ENCODE data around the gene KCNQ2.

KCNQ2 gene

GRCh38 chr20:63369024-63369530 is 103.4 kb downstream of the KCNQ2 start:
- DNase-seq (ENCODE audit: low spot score): no peak

GRCh38 chr20:63368151-63368550 is 104.3 kb downstream of the KCNQ2 start:
- no peak for DNase-seq (ENCODE audit: low spot score)

- DNase-seq (ENCODE audit: low spot score): no peak
Observed at GRCh38 chr20:63367446-63368055, 104.9 kb downstream of the KCNQ2 start.

DNA sequence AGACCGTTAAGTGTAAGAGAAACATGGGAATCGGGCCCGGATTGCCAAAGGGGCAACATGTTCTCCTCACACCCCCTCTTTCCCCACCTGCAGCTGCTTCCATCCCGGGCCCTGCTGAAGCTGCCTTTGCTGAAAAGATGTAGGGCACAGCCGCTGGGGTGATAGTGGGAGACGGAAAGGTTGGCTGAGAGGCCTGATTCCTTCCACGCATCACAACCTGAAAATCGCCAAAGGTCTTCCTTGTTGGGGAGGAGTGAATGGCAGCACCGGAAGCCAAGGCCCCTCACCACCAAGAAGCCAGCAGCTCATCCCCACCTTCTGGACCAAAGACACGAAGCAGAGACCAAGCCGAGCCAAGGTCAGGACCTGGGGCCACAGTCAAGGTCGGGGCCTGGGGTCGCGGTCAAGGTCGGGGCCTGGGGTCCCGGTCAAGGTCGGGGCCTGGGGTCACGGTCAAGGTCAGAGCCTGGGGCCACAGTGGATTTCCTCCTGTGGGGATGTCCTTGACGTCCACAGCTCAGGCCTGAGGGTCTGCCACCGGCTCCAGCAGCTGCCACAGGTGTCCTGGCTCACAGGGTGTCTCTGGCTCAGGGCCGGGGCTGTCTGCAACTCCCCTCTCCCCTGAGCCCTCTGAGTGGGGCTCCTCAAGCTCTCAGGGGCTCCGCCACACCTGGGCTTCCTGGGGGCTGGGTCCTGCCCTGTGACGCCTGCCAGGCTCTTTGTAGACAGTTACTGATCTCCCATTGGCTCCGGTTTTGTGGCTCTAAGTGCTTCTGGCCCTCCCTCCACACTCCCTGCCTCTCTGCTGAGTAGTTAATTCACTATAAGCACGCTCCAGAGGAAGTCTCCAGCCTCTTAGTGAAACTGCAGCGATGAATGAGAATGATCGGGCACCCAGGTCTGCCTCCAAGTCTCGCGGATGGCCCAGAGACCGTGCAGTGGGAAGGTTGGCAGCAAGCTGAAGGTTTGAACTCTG is 105.8 kb downstream of the KCNQ2 start:
- no peak for DNase-seq (ENCODE audit: low spot score)

DNA sequence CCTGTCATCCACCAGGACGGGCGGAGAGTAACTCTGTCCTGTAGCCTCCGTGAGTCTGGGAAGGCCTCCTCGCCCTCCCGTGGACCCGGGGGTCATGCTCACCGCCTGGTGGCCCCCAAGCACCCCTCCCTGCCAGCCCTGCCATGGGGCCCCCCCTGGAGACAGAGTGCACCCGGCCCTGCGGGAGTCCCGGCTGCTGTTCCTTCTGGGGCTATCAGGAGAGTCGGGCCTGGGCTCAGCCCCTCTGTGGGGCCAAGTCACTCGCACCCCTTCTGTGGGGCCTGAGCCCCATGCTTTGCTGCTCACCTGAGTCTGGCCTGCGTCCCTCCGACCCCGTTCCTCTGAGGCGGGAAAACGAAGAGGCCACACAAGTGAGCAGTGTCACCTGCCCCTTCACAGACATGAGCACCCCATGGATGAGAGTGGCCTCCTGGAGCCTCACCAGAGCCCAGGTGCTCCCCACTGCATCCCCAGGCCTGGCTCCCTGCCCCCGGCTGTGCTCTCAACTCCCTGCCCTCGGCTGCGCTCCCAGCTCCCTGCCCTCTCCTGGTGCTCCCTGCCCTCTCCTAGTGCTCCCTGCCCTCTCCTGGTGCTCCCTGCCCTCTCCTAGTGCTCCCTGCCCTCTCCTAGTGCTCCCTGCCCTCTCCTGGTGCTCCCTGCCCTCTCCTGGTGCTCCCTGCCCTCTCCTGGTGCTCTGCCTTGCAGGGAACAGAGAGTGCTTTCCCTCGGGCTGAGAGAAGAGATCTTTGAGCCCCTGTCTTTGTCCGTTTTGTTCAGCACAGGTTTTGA is 106.7 kb downstream of the KCNQ2 start:
- no peak for DNase-seq (ENCODE audit: low spot score)

GRCh38 chr20:63364801-63365585 is 107.5 kb downstream of the KCNQ2 start:
- DNase-seq (ENCODE audit: low spot score): no peak

GRCh38 chr20:63363981-63364561 is 108.4 kb downstream of the KCNQ2 start:
- DNase-seq (ENCODE audit: low spot score): no peak

DNA sequence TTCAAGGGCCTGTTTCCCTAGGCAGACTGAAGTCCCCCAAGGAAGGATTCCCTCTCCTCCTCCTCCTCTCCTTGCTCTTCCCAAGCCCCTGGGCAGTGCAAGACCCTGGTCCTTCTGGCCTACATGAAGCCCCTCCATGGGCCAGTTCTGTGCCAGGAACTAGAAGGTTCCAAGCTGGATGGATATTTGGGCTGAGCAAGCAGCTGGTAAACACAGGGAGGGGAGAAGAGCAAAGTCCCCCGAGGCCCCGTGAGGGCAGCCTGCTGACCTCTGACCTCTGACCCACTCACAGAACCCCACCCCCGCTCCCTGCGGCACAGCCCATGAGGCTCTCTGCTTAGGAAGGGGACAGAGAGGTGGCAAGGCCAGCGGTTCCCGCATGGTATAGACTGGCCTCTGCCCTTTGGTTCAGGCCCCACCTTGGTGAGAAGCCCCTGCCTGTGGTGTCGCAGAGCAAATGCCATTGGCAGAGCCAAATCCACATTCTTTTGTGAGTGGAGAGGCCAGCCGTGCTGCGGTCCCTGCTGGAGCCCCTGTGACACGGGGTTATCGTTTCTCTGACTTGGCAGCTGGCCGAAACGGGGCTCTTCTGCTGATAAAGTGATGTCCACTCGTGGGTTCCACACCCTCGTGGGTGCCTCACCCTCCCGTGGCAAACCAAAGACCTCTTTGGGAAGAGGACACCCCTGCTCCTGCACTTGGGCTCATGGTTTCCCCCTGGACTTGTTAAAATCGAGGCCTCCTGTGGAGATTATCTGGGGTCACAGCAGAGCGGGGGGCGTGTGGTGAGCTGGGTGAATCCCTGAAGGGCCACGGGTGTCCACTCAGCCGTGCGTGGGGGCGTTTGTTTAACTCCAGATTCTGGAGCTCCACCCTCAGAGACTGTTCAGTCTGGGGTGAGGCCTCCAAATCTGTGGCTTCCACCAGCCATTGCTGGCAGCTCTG is 109.2 kb downstream of the KCNQ2 start:
- DNase-seq (ENCODE audit: low spot score): no peak

DNA sequence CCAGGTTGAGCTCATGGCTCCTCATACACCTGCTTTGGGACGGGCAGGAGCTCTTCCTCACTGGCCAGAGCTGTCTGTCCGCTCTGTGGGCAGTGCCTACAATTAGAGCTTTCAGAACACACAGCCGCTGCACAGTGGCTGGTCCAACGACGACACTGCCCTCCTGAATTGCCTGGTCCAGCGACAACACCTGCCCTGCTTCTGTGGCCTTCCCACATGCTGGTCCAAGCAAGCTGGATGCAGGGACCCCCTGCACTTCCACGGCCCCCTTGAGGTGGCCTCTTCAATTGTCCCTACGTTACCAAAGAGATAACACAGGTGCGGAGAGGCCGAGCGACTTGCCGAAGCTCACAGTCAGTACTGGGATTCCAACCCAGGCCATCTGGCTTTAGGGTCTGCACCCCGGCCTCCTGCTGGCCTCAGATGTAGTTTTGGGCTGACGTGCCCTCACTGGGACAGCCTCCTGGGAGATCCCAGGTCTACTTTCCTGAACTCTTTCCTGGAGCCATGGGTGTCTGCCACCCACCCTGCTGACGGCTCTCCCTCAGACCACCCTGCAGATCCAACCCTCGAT is 109.9 kb downstream of the KCNQ2 start:
- no peak for DNase-seq (ENCODE audit: low spot score)

DNA sequence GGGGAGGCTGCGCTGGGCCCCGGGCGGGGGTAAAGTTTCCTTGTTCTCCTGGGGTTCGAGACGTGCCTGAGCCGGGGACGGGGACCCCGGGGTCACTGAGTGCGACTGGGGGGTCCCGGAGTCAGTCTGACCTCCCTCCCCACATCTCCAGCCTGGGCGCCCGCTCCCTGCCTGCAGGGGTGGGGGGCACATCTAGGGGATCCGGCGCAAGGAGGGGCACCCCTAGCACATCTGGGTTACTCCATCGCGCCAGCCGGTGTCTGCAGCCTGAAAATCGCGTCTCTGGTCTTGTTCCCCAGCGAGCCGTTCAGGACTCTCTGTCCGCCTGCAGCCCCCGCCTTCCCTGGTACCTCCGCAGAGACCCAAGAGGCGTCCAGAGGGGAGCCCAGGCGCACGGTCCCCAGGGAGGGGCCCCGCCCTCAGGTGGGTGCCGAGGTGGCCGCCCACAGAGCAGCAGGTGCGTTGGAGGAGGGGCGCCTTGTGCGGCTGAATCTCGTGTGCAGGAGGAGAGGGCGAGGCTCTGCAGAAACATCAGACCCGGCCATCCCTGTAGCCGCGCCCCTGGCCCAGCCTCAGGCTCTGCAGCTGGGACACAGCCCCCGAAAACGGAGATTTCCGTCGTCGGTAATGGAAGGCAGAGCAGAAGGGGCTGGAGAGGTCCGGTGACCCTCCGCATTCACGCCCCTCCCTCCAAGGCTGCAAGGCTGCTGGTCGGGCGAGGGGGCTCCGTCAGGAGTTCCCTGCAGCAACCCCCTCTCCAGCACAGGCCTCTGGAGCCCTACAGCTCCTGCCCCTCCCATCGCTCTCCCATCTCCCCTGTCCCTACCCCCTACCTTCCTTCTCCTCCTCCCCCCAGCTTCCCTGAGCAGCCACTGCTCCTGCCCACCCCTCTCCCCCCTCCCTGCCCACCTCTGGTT is 110.7 kb downstream of the KCNQ2 start:
- no peak for DNase-seq (ENCODE audit: low spot score)

GRCh38 chr20:63360850-63361518 is 111.5 kb downstream of the KCNQ2 start, which contains the start of gene CHRNA4:
TSS of gene CHRNA4 (minus strand) at chr20:63361349. CDS start at chr20:63361165, 184 bp downstream.
- DNase-seq (ENCODE audit: low spot score): no peak

DNA sequence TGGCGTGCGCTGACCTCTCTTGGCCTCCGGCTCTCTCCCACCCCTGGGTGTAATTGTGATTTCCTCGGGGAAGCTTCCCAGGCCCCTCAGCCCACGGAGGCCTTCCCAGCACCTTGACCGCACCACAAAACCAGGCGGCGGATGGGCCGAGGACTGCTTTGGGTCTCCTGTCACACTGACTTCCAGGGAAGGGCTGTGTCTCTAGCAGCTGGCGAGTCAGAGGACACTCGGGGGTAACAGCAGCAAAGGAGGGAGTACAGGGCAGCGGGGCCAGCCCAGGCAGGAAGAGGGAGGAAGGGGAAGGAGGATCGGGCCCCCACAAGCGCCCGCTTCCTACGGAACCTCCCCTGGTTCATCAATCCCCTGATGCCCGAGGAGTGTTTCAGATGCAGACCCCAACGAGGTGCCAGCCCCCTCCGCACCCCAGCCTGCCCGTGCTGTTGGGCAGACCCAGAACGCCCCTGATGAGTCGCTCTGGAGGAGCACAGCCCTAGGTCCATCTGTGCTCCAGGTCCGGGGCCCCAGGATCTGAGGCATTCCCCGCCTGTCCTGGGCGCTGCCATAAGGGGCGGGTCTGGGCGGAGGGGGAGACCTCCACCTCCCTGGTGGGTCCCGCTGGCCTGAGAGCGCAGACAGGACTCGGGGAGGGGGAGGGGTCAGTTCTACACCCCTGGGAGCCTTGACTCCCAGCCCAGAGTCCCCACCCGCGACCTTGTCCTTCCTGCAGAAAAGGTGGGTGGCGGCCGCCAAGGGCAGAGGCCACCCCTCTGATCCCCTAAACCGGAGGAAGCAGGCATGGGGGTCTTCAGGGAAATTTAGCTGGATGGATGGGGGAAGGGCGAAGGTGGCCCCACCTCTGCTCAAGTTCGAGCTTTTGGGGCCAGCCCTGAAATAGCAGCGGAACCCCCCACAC is 112.3 kb downstream of the KCNQ2 start:
- no peak for DNase-seq (ENCODE audit: low spot score)

DNA sequence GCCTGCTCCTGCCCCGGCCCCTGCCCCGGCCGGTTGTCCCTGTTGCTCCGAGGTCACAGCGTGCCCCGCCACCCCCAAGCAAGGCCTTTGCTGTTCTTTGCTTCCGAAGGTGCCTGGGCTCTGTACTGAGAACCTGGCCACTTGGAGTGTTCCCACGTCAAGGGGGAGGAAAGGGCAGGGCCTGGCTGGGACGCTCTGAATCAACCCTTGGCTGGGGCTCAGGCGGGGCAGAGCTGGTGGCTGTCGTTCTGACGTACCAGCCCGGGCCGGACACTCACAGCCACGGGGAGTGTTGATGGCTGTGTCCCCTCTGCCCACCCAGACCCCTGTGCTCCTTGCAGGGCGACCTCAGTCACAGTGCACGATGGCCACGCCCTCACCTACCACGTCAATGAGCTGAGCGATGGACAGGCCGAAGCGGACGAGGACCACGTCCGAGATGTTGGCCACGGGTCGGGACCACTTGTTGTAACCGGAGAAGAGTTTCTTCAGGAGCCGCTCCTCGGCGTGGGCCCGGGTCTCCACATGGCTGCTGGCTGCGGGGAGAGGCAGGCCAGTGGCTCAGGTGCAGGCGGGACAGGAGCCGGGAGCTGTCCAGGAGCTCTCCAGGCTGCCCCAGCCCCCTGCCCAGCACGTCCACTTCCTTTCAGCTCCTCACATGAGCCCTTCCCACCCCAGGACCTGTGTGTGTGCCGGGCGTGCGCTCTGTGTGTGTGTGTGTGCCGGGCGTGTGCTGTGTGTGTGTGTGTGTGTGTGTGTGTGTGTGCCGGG is 113.1 kb downstream of the KCNQ2 start:
- DNase-seq (ENCODE audit: low spot score): no peak

GRCh38 chr20:63357921-63358905 is 114.2 kb downstream of the KCNQ2 start:
- no peak for DNase-seq (ENCODE audit: low spot score)

All from AG20443 (cell line).